ENCODE results near the gene KCND1. TPM values are rescaled to one million over a fixed set of nuclear protein-coding genes. Genes with fewer than 3 reads are reported as not detected.

The KCND1 gene
- total RNA-seq, 1 donor from 2014 or later = 10.4 TPM

GRCh38 chrX:48936429-48937053 is 35.1 kb downstream of the KCND1 start:
- intact Hi-C loops (cut with DNase I) = no loop called here

DNA sequence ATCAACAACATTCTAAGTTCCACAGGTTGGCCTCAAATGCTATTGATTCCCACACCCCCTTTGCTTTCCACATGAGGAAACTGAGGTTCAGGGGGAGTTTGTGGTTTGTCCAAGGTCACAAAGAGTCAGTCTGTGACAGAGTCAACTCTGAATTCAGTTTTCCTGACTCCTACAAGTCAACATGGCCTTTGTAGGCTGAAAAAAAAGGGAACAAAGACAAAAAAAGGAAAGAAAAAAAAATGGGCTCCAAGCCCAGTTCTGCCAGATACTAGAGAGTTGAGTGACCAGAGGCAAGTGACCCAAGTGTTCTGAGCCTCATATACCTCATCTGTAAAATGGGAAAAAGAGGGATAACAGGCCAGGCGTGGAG is 36.4 kb downstream of the KCND1 start:
- TF ChIP-seq, protein P1, sequence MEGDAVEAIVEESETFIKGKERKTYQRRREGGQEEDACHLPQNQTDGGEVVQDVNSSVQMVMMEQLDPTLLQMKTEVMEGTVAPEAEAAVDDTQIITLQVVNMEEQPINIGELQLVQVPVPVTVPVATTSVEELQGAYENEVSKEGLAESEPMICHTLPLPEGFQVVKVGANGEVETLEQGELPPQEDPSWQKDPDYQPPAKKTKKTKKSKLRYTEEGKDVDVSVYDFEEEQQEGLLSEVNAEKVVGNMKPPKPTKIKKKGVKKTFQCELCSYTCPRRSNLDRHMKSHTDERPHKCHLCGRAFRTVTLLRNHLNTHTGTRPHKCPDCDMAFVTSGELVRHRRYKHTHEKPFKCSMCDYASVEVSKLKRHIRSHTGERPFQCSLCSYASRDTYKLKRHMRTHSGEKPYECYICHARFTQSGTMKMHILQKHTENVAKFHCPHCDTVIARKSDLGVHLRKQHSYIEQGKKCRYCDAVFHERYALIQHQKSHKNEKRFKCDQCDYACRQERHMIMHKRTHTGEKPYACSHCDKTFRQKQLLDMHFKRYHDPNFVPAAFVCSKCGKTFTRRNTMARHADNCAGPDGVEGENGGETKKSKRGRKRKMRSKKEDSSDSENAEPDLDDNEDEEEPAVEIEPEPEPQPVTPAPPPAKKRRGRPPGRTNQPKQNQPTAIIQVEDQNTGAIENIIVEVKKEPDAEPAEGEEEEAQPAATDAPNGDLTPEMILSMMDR (IDR thresholded peaks at IDR 0.05) = no peak
- intact Hi-C loops (cut with DNase I) = no loop called here
- peaks cover 3 to 16% of the 10 kb centered on the region in 2 donors for H3K36me3 ChIP-seq
- no peaks in the 10 kb centered on the region for H3K27me3 ChIP-seq
- H3K4me3 ChIP-seq = no peak overlapping the region
- DNase-seq (ENCODE audit: low spot score in 2 of 2) = no peak
- H3K27ac ChIP-seq = no peak overlapping the region
- H3K4me1 ChIP-seq = no peaks in the 10 kb centered on the region
- H3K9me3 ChIP-seq = no peaks in the 10 kb centered on the region

More at GRCh38 chrX:48936429-48937053, 35.1 kb downstream of the KCND1 start:
- Histone ChIP-seq H3K4me3 (no peak overlapping the region), H3K9me3 (no peaks in the 10 kb centered on the region), H3K36me3 (peaks cover 3 to 16% of the 10 kb centered on the region in 2 donors), H3K27me3 (no peaks in the 10 kb centered on the region), H3K27ac (no peak overlapping the region), H3K4me1 (no peaks in the 10 kb centered on the region)
- no peak for DNase-seq (ENCODE audit: low spot score in 2 of 2)
- TF ChIP-seq, protein P1 (IDR thresholded peaks at IDR 0.05) = no peak

DNA sequence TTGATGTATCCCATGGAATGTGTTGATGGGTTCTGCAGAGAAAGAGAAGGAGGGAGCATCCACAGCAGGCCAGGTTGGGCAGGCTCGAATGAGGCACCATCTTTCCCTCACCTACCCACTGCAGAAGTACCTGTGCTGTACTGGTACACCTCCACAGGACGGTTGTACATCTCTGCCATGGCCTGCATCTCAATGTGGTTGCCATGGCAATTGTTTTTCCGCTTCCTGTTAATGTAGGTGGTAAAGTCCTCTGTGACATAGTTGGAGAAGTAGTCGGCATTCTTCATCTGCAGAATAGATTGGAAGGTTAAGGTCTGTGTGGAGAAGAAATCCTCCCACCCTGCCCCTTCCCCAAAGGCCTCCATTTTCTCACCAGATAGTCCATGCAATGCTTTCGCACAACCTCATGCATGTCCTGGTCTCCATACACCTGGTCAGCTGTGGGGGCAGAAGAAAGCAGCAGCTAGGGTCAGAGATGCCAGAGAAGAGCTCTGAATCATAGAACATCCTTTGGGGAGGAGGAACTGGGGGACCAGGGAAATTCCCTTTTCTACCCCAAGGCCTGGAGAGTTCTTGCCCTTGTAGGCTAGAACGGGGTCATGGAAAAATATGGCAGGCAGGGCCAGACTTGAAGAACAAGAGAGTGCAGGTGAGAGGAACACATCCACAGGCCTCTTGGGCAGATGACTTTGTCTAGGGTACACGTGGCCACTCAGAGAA is 36.9 kb downstream of the KCND1 start:
- intact Hi-C loops (cut with DNase I) = no loop called here
- no peaks in the 10 kb centered on the region for H3K4me1 ChIP-seq
- TF ChIP-seq, protein P1 (IDR thresholded peaks at IDR 0.05) = no peak
- H3K27me3 ChIP-seq = no peaks in the 10 kb centered on the region
- no peaks in the 10 kb centered on the region for H3K9me3 ChIP-seq
- H3K27ac ChIP-seq = no peak overlapping the region
- no peak for DNase-seq (ENCODE audit: low spot score in 2 of 2)
- no peak overlapping the region for H3K4me3 ChIP-seq
- H3K36me3 ChIP-seq = peaks cover 3 to 16% of the 10 kb centered on the region in 2 donors

DNA sequence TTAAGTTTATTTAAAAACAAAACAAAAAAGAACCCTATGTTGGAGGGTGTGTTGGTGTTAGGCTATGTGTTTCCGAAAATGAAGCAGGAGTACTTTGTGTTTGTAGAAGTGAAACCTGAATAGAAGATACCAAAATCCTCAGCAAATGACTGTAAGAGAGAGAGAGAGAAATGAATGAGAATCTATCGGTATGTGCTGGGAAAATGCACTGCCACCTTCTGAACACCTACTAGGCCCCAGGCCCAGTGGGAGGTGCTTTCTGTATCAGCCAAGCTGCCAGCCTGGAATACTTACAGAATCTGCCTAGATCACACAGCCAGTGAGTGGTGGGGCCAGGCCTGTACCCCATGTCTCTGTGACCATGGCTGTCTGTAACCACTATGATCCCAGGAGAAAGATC is 37.9 kb downstream of the KCND1 start:
- intact Hi-C loops (cut with DNase I) = no loop called here
- Histone ChIP-seq H3K9me3 (no peaks in the 10 kb centered on the region), H3K4me1 (no peaks in the 10 kb centered on the region), H3K36me3 (peaks cover 7 to 16% of the 10 kb centered on the region in 2 donors), H3K27ac (no peak overlapping the region), H3K27me3 (no peaks in the 10 kb centered on the region), H3K4me3 (no peak overlapping the region)
- TF ChIP-seq, protein P1 (IDR thresholded peaks at IDR 0.05) = no peak
- no peak for DNase-seq (ENCODE audit: low spot score in 2 of 2)

- Histone ChIP-seq H3K27me3 (no peaks in the 10 kb centered on the region), H3K36me3 (peaks cover 22 to 25% of the 10 kb centered on the region in 2 donors), H3K9me3 (no peaks in the 10 kb centered on the region), H3K27ac (no peak overlapping the region), H3K4me1 (no peaks in the 10 kb centered on the region), H3K4me3 (no peak overlapping the region)
- intact Hi-C loops (cut with DNase I) = no loop called here
- TF ChIP-seq, protein P1 (IDR thresholded peaks at IDR 0.05) = no peak
- DNase-seq (ENCODE audit: low spot score in 2 of 2) = no peak
Observed at GRCh38 chrX:48927736-48928382, 43.8 kb downstream of the KCND1 start.
